ENCODE results near the gene POC1A. TPM values are rescaled to one million over a fixed set of nuclear protein-coding genes. Genes with fewer than 3 reads are reported as not detected.

POC1A gene
- total RNA-seq, 4 donors from 2014 or later = 1.1 to 4.8 (median 4.7) TPM; not detected in 1

DNA sequence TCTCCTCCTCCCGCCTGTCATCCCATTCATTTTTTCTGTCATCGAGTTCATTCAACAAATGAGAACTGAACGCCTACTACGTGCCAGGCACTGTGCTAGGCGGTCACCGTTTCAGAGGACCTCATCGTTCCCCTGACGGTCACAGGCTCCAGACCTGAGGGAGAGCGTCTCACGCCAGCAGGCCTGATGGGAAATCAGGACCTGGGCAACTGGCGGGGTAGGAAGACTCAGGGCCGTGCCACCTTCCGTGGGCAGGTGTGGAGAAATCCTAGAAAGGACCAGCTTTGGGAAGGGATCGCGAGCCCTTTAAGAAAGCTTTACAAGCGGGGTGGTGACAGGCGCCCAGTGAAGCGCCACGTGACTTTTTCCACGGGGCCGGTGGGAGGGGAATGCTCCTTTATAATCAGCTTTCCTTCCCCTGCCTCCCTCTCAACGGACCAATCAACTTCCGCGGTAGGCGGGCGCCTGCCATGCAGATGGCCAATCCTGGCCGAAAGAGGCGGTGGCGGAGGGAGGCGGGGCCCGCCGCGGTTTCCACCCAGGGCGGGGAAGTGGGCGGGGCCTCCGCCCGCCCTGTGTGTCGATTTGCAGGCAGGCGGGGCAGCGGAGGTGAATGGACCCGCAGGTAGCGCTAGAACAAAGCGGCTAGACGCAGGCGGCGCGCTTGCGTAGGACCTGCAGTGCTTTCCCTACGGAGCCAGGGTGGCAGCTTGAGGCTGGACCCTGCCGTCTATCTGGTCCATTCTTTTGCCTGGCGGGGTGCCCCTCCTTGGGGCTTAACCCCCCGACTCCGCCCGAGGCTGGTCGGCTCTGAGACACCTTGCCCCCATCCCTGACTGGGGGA lies 97.0 kb downstream of the POC1A start:
- Histone ChIP-seq H3K9me3 (no peaks in the 10 kb centered on the region), H3K27me3 (no peaks in the 10 kb centered on the region), H3K4me1 (peaks cover 0 to 27% of the 10 kb centered on the region in 2 donors), H3K27ac (peak overlapping the region; percentile 92 to 94), H3K36me3 (no peaks in the 10 kb centered on the region), H3K4me3 (peak overlapping the region; percentile 62 to 67)
- intact Hi-C loops (cut with DNase I; ENCODE audit: low total_unique reads) = no loop called here
- TF ChIP-seq POLR2A (IDR thresholded peaks at IDR 0.05) = peak; percentile 39 to 65
- TF ChIP-seq, protein P1, sequence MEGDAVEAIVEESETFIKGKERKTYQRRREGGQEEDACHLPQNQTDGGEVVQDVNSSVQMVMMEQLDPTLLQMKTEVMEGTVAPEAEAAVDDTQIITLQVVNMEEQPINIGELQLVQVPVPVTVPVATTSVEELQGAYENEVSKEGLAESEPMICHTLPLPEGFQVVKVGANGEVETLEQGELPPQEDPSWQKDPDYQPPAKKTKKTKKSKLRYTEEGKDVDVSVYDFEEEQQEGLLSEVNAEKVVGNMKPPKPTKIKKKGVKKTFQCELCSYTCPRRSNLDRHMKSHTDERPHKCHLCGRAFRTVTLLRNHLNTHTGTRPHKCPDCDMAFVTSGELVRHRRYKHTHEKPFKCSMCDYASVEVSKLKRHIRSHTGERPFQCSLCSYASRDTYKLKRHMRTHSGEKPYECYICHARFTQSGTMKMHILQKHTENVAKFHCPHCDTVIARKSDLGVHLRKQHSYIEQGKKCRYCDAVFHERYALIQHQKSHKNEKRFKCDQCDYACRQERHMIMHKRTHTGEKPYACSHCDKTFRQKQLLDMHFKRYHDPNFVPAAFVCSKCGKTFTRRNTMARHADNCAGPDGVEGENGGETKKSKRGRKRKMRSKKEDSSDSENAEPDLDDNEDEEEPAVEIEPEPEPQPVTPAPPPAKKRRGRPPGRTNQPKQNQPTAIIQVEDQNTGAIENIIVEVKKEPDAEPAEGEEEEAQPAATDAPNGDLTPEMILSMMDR (IDR thresholded peaks at IDR 0.05) = peak in 2 of 4 experiments; percentile 7 to 31
- DNase-seq = peak; percentile 99

DNA sequence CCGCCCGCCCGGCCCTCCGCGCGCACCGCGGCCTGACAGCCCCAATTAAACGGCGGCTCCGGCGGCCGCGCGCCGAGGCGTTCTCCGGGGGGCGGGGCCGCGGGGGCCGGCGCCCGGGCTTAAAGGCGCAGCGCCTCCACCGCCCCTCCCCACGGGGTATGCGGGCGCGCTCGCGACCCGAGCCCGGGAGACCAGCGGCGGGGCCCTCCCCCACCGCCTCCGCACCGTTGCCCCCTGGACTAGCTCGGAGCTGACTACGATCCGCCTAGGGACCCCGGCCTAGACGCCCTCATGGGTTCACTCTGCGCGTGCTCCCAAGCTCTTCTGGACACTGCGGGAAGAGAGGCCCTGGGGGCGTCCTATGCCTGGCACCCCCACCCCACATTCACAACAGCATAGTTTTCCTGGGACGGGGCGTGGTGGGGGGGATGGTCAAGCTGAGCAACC lies 97.7 kb downstream of the POC1A start, which contains the start of gene DUSP7:
Gene DUSP7 (minus strand): TSS at position 51 of the 447 bp plus-strand sequence. CDS start 205 bp downstream, outside the sequence.
- Histone ChIP-seq H3K4me3 (peak within 1 kb of the TSS; percentile 67 to 90), H3K27me3 (no peaks in the 10 kb centered on the region), H3K4me1 (peaks cover 0 to 34% of the 10 kb centered on the region in 2 donors), H3K27ac (peak within 1 kb of the TSS; percentile 92 to 94), H3K9me3 (no peaks in the 10 kb centered on the region), H3K36me3 (no peaks in the 10 kb centered on the region)
- intact Hi-C loops (cut with DNase I; ENCODE audit: low total_unique reads) = no loop called here
- TF ChIP-seq POLR2A (IDR thresholded peaks at IDR 0.05) = no peak
- TF ChIP-seq, protein P1 (IDR thresholded peaks at IDR 0.05) = no peak
- DNase-seq = peak; percentile 52 to 76

DNA sequence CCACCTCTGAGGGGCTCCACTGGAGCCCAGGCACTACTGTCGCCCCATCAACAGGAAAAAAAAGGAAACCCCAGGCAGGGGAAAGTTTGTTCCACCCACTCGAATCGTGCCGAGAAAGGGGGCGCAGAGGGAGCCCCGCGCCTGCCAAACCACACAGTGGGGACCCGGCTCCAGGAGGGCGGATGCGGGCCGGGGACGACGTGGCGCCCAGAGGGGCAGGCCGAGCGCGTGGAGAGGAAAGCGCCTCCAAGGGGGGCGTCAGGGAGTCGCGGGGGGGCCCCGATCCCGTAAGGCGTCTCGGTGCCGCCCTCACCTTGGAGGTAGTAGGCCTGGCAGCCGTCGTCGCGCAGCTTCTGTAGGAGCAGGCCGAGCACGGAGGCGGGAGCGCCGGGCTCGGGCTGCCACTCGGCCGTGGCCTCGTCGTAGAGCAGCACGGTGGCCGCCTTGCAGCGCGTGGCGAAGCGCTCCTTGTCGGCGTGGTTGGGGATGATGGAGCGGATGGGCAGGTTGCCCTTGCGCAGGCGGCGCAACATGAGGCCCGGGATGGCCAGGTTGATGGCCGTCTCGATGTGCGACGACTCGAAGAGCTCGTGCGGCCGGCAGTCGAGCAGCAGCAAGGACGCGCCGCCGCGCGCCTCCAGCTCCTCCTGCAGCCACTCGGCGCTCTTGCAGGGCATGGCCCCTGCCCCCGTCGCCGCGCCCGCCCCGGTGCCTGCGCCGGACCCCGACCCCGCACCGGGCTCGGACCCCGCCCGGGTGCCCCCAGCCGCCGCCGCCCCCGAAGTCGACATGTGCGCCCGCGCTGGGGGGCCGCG lies 98.5 kb downstream of the POC1A start:
- Histone ChIP-seq H3K27ac (peak overlapping the region; percentile 89 to 94), H3K36me3 (no peaks in the 10 kb centered on the region), H3K9me3 (no peaks in the 10 kb centered on the region), H3K27me3 (no peaks in the 10 kb centered on the region), H3K4me3 (peak overlapping the region; percentile 60 to 90), H3K4me1 (peaks cover 0 to 37% of the 10 kb centered on the region in 2 donors)
- DNase-seq = peak in 1 of 2 donors; percentile 53
- intact Hi-C loops (cut with DNase I; ENCODE audit: low total_unique reads) = no loop called here
- TF ChIP-seq POLR2A (IDR thresholded peaks at IDR 0.05) = peak in 1 of 2 donors; percentile 13
- TF ChIP-seq, protein P1 (IDR thresholded peaks at IDR 0.05) = peak in 2 of 4 experiments; percentile 26 to 27

DNA sequence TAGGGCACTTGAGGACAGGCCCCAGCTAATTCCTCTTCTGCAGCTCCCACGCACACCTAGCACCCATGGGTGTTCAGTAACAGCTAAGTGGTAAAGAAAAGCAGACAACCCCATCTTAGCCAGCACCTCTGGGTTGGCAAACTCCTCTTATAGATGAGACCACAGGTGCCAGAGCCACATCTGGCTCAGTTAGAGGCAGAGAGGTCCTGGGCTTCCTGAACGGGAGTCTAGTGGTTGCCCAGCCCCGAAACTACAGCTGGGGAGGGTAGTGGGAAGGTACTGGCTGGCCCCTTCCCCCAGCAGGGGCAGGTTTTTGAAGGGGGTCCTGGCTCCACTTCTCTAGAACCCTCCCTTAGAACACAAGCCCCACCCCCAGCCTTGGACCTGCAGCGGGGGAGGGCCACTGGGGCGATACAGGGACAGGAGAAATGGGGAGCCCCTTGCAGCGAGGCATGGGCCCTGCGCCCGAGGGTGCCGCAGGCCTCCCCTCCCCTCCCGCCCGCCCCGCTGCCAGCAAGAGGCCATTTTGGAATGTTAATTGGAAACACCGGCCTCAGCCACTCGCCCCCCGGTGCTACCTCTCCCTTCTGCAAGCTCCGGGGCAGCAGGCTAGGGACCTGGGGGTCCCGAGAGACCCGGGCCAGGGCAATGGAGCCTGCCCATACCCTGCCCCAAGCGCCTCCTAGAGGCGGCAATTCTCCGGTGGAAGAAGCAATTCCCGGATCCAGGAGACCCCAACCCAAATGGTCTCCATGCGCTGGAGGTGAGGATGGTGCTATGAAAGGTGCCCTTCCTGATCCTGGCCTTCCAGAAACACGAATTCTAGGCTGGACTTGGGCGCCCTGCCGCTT lies 99.3 kb downstream of the POC1A start:
- Histone ChIP-seq H3K36me3 (no peaks in the 10 kb centered on the region), H3K27me3 (no peaks in the 10 kb centered on the region), H3K9me3 (no peaks in the 10 kb centered on the region), H3K4me1 (peaks cover 0 to 37% of the 10 kb centered on the region in 2 donors), H3K4me3 (peak overlapping the region; percentile 60 to 90), H3K27ac (peak overlapping the region; percentile 89 to 94)
- TF ChIP-seq, protein P1 (IDR thresholded peaks at IDR 0.05) = peak in 2 of 4 experiments; percentile 6 to 9
- TF ChIP-seq POLR2A (IDR thresholded peaks at IDR 0.05) = no peak
- intact Hi-C loops (cut with DNase I; ENCODE audit: low total_unique reads) = loop anchor here (5.0 kb wide), 1 partner anchor 53 kb away; no protein-coding TSS in a partner anchor
- DNase-seq = peak in 1 of 2 donors; percentile 40

Data from uterus (tissue), 4 donors.